DND-41 (cell line): ENCODE results near the gene RNF112.

Source experiments
- ATAC-seq: fragments of 200-7000 bp; cut with Tn5 transposase; 3 replicates; pipeline ENCODE4 v1.9.1; 2021; ENCODE audit warnings: low read depth; ENCODE audit not compliant: insufficient read depth
- DNase-seq: peaks from one replicate; pipeline ENCODE4 v3.0.0-alpha.2; 2020
- H2AFZ ChIP-seq: 2 replicates; pipeline ENCODE4 v1.6.0; 2012; ENCODE audit warnings: low read depth, low read length
- H3K27ac ChIP-seq: 2 replicates; pipeline ENCODE4 v1.5.1; 2012; ENCODE audit warnings: low read length, inconsistent platforms
- H3K27me3 ChIP-seq: fragments of 200-600 bp; sonication (generic); 2 replicates; pipeline ENCODE4 v1.6.0; 2012; ENCODE audit warnings: low read length, mild to moderate bottlenecking, inconsistent platforms; ENCODE audit not compliant: insufficient read depth, poor library complexity
- H3K36me3 ChIP-seq: 2 replicates; pipeline ENCODE4 v1.5.1; 2012; ENCODE audit warnings: low read length, inconsistent platforms; ENCODE audit not compliant: insufficient read depth
- H3K4me1 ChIP-seq: 2 replicates; pipeline ENCODE4 v1.5.1; 2012; ENCODE audit warnings: mild to moderate bottlenecking, low read length; ENCODE audit not compliant: insufficient read depth
- H3K4me2 ChIP-seq: 2 replicates; pipeline ENCODE4 v1.6.0; 2012; ENCODE audit warnings: mild to moderate bottlenecking, moderate library complexity, low read length, inconsistent platforms; ENCODE audit not compliant: insufficient read depth
- H3K4me3 ChIP-seq, 2 experiments: fragments of 200-600 bp in 1 of 2; shearing (Covaris generic) in 1 of 2; 2 replicates each; pipeline ENCODE4 v1.5.1; 2012 to 2016; ENCODE audit warnings: inconsistent platforms in 2 of 2, low read length in 2 of 2, mild to moderate bottlenecking in 2 of 2, low read depth in 1 of 2, moderate library complexity in 1 of 2
- H3K79me2 ChIP-seq: 2 replicates; pipeline ENCODE4 v1.6.0; 2012; ENCODE audit warnings: low read length, inconsistent platforms; ENCODE audit not compliant: insufficient read depth
- H3K9ac ChIP-seq: 2 replicates; pipeline ENCODE4 v1.6.0; 2012; ENCODE audit warnings: low read depth, mild to moderate bottlenecking, inconsistent platforms, low read length, moderate library complexity
- H3K9me3 ChIP-seq: 2 replicates; pipeline ENCODE4 v1.5.1; 2012; ENCODE audit warnings: low read length, moderate library complexity, mild to moderate bottlenecking, inconsistent platforms; ENCODE audit not compliant: insufficient read depth, severe bottlenecking
- H4K20me1 ChIP-seq: 2 replicates; pipeline ENCODE4 v1.6.0; 2012; ENCODE audit warnings: low read length; ENCODE audit not compliant: insufficient read depth
- EZH2 ChIP-seq: IDR thresholded peaks from 3 replicates; pipeline ENCODE4 v1.6.1; 2012; ENCODE audit warnings: borderline replicate concordance, low read depth, mild to moderate bottlenecking, moderate library complexity, low read length, inconsistent platforms; ENCODE audit not compliant: severe bottlenecking
- TF ChIP-seq, protein P1 (sequence below): IDR thresholded peaks from 2 replicates; pipeline ENCODE4 v1.5.1; 2012; ENCODE audit warnings: borderline replicate concordance, low read length, moderate library complexity, mild to moderate bottlenecking; ENCODE audit not compliant: poor library complexity, severe bottlenecking; ENCODE audit errors: extremely low read depth

Gene RNF112

DNA sequence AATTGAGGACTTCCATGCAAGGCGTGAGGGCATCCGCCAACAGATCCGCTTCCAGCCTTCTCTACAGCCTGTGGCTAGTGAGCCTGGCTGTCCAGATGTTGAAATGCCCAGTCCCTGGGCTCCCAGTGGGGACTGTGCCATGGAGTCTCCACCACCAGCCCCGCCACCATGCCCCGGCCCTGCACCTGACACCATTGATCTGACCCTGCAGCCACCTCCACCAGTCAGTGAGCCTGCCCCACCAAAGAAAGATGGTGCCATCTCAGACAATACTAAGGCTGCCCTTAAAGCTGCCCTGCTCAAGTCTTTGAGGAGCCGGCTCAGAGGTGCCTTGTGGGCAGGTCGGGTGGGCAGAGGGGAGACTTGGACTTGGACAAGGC lies 29.7 kb upstream of the RNF112 start:
- Histone ChIP-seq H3K4me1 (peaks cover 27% of the 10 kb centered on the region), H3K27me3 (no peaks in the 10 kb centered on the region), H3K36me3 (peaks cover 63% of the 10 kb centered on the region), H3K27ac (no peak overlapping the region), H3K79me2 (peaks cover 14% of the 10 kb centered on the region), H3K4me2 (no peak overlapping the region), H3K9ac (no peak overlapping the region), H3K4me3 (no peak overlapping the region), H2AFZ (no peak overlapping the region), H3K9me3 (no peaks in the 10 kb centered on the region), H4K20me1 (peaks cover 30% of the 10 kb centered on the region)
- TF ChIP-seq EZH2 = no peak
- TF ChIP-seq, protein P1, sequence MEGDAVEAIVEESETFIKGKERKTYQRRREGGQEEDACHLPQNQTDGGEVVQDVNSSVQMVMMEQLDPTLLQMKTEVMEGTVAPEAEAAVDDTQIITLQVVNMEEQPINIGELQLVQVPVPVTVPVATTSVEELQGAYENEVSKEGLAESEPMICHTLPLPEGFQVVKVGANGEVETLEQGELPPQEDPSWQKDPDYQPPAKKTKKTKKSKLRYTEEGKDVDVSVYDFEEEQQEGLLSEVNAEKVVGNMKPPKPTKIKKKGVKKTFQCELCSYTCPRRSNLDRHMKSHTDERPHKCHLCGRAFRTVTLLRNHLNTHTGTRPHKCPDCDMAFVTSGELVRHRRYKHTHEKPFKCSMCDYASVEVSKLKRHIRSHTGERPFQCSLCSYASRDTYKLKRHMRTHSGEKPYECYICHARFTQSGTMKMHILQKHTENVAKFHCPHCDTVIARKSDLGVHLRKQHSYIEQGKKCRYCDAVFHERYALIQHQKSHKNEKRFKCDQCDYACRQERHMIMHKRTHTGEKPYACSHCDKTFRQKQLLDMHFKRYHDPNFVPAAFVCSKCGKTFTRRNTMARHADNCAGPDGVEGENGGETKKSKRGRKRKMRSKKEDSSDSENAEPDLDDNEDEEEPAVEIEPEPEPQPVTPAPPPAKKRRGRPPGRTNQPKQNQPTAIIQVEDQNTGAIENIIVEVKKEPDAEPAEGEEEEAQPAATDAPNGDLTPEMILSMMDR = no peak
- DNase-seq = no peak
- no peak for ATAC-seq

DNA sequence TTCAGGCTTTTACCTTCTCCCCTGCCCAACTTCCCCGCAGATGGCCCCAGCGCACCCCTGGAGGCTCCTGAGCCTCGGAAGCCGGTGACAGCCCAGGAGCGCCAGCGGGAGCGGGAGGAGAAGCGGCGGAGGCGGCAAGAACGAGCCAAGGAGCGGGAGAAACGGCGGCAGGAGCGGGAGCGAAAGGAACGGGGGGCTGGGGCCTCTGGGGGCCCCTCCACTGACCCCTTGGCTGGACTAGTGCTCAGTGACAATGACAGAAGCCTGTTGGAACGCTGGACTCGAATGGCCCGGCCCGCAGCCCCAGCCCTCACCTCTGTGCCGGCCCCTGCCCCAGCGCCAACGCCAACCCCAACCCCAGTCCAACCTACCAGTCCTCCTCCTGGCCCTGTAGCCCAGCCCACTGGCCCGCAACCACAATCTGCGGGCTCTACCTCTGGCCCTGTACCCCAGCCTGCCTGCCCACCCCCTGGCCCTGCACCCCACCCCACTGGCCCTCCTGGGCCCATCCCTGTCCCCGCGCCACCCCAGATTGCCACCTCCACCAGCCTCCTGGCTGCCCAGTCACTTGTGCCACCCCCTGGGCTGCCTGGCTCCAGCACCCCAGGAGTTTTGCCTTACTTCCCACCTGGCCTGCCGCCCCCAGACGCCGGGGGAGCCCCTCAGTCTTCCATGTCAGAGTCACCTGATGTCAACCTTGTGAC lies 29.1 kb upstream of the RNF112 start:
- no peak for ATAC-seq

DNA sequence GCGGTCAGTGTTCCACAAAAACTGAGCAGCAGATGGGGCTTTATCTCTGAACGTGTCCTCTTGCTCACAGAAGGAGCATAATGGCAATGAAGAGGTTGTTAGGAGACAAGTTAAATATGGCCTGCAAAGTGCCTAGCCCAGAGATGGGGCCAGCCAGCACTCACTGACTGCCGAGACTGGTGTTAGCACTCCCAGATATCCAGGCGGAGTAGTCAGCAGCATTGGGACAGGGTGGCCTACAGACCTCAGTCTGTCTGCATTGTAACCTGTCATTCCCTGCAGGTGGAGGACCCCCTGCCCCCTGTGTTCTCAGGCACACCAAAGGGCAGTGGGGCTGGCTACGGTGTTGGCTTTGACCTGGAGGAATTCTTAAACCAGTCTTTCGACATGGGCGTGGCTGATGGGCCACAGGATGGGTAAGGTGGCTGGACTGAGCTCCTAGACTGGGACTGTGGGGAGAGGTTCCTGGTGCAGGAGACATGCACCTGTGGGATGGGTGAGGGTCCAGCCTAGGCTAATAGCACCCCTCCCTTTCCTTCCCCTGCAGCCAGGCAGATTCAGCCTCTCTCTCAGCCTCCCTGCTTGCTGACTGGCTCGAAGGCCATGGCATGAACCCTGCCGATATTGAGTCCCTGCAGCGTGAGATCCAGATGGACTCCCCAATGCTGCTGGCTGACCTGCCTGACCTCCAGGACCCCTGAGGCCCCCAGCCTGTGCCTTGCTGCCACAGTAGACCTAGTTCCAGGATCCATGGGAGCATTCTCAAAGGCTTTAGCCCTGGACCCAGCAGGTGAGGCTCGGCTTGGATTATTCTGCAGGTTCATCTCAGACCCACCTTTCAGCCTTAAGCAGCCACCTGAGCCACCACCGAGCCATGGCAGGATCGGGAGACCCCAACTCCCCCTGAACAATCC lies 28.2 kb upstream of the RNF112 start:
- H3K79me2 ChIP-seq = peaks cover 8% of the 10 kb centered on the region
- DNase-seq (no peak), ATAC-seq (no peak)
- H3K4me1 ChIP-seq = peaks cover 30% of the 10 kb centered on the region
- no peak overlapping the region for H3K4me3 ChIP-seq
- H4K20me1 ChIP-seq = peaks cover 32% of the 10 kb centered on the region
- H3K4me2 ChIP-seq = no peak overlapping the region
- H3K27ac ChIP-seq = no peak overlapping the region
- no peak for TF ChIP-seq EZH2
- TF ChIP-seq, protein P1 = no peak
- no peaks in the 10 kb centered on the region for H3K9me3 ChIP-seq
- H3K36me3 ChIP-seq = peaks cover 63% of the 10 kb centered on the region
- H3K27me3 ChIP-seq = no peaks in the 10 kb centered on the region
- no peak overlapping the region for H2AFZ ChIP-seq
- no peak overlapping the region for H3K9ac ChIP-seq

More for the DNA sequence above, 29.1 kb upstream of the RNF112 start:
- H3K4me1 ChIP-seq = peaks cover 27% of the 10 kb centered on the region
- no peak overlapping the region for H3K27ac ChIP-seq
- H3K36me3 ChIP-seq = peaks cover 63% of the 10 kb centered on the region
- H3K27me3 ChIP-seq = no peaks in the 10 kb centered on the region
- peaks cover 12% of the 10 kb centered on the region for H3K79me2 ChIP-seq
- no peak overlapping the region for H3K4me2 ChIP-seq
- H3K9ac ChIP-seq = no peak overlapping the region
- H3K9me3 ChIP-seq = no peaks in the 10 kb centered on the region
- H3K4me3 ChIP-seq = no peak overlapping the region
- H2AFZ ChIP-seq = no peak overlapping the region
- no peak for DNase-seq
- TF ChIP-seq EZH2 = no peak
- TF ChIP-seq, protein P1 = no peak
- peaks cover 32% of the 10 kb centered on the region for H4K20me1 ChIP-seq
